SK-N-SH treated with all-trans-retinoic acid at 6 μM for 48 hours (cell line): ENCODE data around the gene GRIK4.

Experiments used
- ATAC-seq: fragments of 200-7000 bp; cut with Tn5 transposase; 3 replicates; pipeline ENCODE4 v1.9.1; 2020; ENCODE audit warnings: mild to moderate bottlenecking, moderate library complexity
- ARNTL ChIP-seq: fragments of 450-650 bp; formaldehyde crosslinking; IDR thresholded peaks from 2 replicates; pipeline ENCODE4 v1.5.0; 2020; ENCODE audit warnings: low read depth, mild to moderate bottlenecking, moderate library complexity, borderline replicate concordance
- BACH2 ChIP-seq: fragments of 250-450 bp; sonication (Bioruptor Pico); IDR thresholded peaks from 2 replicates; pipeline ENCODE4 v1.9.0; 2021; ENCODE audit warnings: mild to moderate bottlenecking, borderline replicate concordance
- CSDC2 ChIP-seq: fragments of 250-450 bp; sonication (Bioruptor Pico); IDR thresholded peaks from 2 replicates; pipeline ENCODE4 v1.5.0; 2020; ENCODE audit warnings: mild to moderate bottlenecking, moderate library complexity
- CSRNP3 ChIP-seq: fragments of 250-450 bp; sonication (Bioruptor Pico); IDR thresholded peaks from 2 replicates; pipeline ENCODE4 v1.5.1; 2021; ENCODE audit warnings: mild to moderate bottlenecking, moderate library complexity
- ESRRG ChIP-seq: fragments of 250-450 bp; sonication (Bioruptor Pico); IDR thresholded peaks from 2 replicates; pipeline ENCODE4 v1.6.1; 2021; ENCODE audit warnings: mild to moderate bottlenecking
- GLIS3 ChIP-seq: fragments of 250-450 bp; sonication (Bioruptor Pico); IDR thresholded peaks from 2 replicates; pipeline ENCODE4 v1.5.0; 2020; ENCODE audit warnings: mild to moderate bottlenecking, moderate library complexity
- ISL1 ChIP-seq: fragments of 250-450 bp; sonication (Bioruptor Pico); IDR thresholded peaks from 2 replicates; pipeline ENCODE4 v2.1.2; 2022; ENCODE audit warnings: mild to moderate bottlenecking, moderate library complexity
- OSR1 ChIP-seq: fragments of 250-450 bp; sonication (Bioruptor Pico); IDR thresholded peaks from 2 replicates; pipeline ENCODE4 v1.8.0; 2022; ENCODE audit warnings: moderate library complexity, mild to moderate bottlenecking, inconsistent platforms
- PPARA ChIP-seq: fragments of 250-450 bp; sonication (Bioruptor Pico); IDR thresholded peaks from 2 replicates; pipeline ENCODE4 v1.5.0; 2020; ENCODE audit warnings: mild to moderate bottlenecking, borderline replicate concordance
- RARB ChIP-seq: fragments of 250-450 bp; sonication (Bioruptor Pico); IDR thresholded peaks from 2 replicates; pipeline ENCODE4 v1.8.0; 2021; ENCODE audit warnings: mild to moderate bottlenecking, moderate library complexity
- SNAI2 ChIP-seq: fragments of 250-450 bp; sonication (Bioruptor Pico); IDR thresholded peaks from 2 replicates; pipeline ENCODE4 v1.5.0; 2020; ENCODE audit warnings: mild to moderate bottlenecking, moderate library complexity
- TCF4 ChIP-seq: fragments of 250-450 bp; sonication (Bioruptor Pico); IDR thresholded peaks from 2 replicates; pipeline ENCODE4 v1.8.0; 2021; ENCODE audit warnings: mild to moderate bottlenecking, moderate library complexity, borderline replicate concordance
- TOX ChIP-seq: fragments of 250-450 bp; sonication (Bioruptor Pico); IDR thresholded peaks from 2 replicates; pipeline ENCODE4 v1.8.0; 2021; ENCODE audit warnings: mild to moderate bottlenecking, moderate library complexity, borderline replicate concordance
- TSHZ2 ChIP-seq: fragments of 250-450 bp; sonication (Bioruptor Pico); IDR thresholded peaks from 2 replicates; pipeline ENCODE4 v1.5.0; 2020; ENCODE audit warnings: mild to moderate bottlenecking, moderate library complexity
- ZC3H10 ChIP-seq: fragments of 250-450 bp; sonication (Bioruptor Pico); IDR thresholded peaks from 2 replicates; pipeline ENCODE4 v1.5.1; 2021; ENCODE audit warnings: mild to moderate bottlenecking, moderate library complexity
- ZFP3 ChIP-seq: fragments of 250-450 bp; sonication (Bioruptor Pico); IDR thresholded peaks from 2 replicates; pipeline ENCODE4 v1.5.0; 2020; ENCODE audit warnings: mild to moderate bottlenecking, moderate library complexity
- ZNF565 ChIP-seq: fragments of 450-650 bp; formaldehyde crosslinking; conservative IDR thresholded peaks from 2 replicates; pipeline ENCODE4 v1.5.0; 2020; ENCODE audit warnings: low read depth, mild to moderate bottlenecking, moderate library complexity
- ZNF70 ChIP-seq: fragments of 450-650 bp; formaldehyde crosslinking; IDR thresholded peaks from 2 replicates; pipeline ENCODE4 v1.5.0; 2020; ENCODE audit warnings: mild to moderate bottlenecking, moderate library complexity
- ZNF8 ChIP-seq: fragments of 450-650 bp; formaldehyde crosslinking; IDR thresholded peaks from 2 replicates; pipeline ENCODE4 v1.5.0; 2020; ENCODE audit warnings: mild to moderate bottlenecking, moderate library complexity
- TF ChIP-seq, protein P1 (sequence below): fragments of 250-450 bp; sonication (Bioruptor Pico); IDR thresholded peaks from 2 replicates; pipeline ENCODE4 v1.8.0; 2021; ENCODE audit warnings: low read depth, mild to moderate bottlenecking, moderate library complexity, borderline replicate concordance
- TF ChIP-seq, protein P2 (sequence below): fragments of 250-450 bp; sonication (Bioruptor Pico); IDR thresholded peaks from 2 replicates; pipeline ENCODE4 v1.8.0; 2020; ENCODE audit warnings: mild to moderate bottlenecking, moderate library complexity, borderline replicate concordance
- TF ChIP-seq, protein P3 (sequence below): fragments of 250-450 bp; sonication (Bioruptor Pico); IDR thresholded peaks from 2 replicates; pipeline ENCODE4 v1.5.1; 2020; ENCODE audit warnings: low read depth, mild to moderate bottlenecking, moderate library complexity

GRIK4 gene

GRCh38 chr11:120514541-120515121 is 3.1 kb downstream of the GRIK4 start:
- ATAC-seq = no peak
- no peak for TF ChIP-seq GLIS3 (CRISPR knock-in tag)
- no peak for TF ChIP-seq TOX (CRISPR knock-in tag)
- TF ChIP-seq ISL1 (CRISPR knock-in tag) = no peak
- no peak for TF ChIP-seq ESRRG
- no peak for TF ChIP-seq TCF4 (CRISPR knock-in tag)
- no peak for TF ChIP-seq OSR1
- no peak for TF ChIP-seq CSDC2
- TF ChIP-seq ARNTL = no peak
- no peak for TF ChIP-seq PPARA
- TF ChIP-seq, protein P1, sequence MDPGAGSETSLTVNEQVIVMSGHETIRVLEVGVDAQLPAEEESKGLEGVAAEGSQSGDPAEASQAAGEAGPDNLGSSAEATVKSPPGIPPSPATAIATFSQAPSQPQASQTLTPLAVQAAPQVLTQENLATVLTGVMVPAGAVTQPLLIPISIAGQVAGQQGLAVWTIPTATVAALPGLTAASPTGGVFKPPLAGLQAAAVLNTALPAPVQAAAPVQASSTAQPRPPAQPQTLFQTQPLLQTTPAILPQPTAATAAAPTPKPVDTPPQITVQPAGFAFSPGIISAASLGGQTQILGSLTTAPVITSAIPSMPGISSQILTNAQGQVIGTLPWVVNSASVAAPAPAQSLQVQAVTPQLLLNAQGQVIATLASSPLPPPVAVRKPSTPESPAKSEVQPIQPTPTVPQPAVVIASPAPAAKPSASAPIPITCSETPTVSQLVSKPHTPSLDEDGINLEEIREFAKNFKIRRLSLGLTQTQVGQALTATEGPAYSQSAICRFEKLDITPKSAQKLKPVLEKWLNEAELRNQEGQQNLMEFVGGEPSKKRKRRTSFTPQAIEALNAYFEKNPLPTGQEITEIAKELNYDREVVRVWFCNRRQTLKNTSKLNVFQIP (CRISPR knock-in tag) = no peak
- TF ChIP-seq CSRNP3 = no peak
- TF ChIP-seq SNAI2 (CRISPR knock-in tag) = no peak
- TF ChIP-seq ZNF8 = no peak
- no peak for TF ChIP-seq ZNF70 (CRISPR knock-in tag)
- no peak for TF ChIP-seq RARB (CRISPR knock-in tag)
- TF ChIP-seq, protein P2, sequence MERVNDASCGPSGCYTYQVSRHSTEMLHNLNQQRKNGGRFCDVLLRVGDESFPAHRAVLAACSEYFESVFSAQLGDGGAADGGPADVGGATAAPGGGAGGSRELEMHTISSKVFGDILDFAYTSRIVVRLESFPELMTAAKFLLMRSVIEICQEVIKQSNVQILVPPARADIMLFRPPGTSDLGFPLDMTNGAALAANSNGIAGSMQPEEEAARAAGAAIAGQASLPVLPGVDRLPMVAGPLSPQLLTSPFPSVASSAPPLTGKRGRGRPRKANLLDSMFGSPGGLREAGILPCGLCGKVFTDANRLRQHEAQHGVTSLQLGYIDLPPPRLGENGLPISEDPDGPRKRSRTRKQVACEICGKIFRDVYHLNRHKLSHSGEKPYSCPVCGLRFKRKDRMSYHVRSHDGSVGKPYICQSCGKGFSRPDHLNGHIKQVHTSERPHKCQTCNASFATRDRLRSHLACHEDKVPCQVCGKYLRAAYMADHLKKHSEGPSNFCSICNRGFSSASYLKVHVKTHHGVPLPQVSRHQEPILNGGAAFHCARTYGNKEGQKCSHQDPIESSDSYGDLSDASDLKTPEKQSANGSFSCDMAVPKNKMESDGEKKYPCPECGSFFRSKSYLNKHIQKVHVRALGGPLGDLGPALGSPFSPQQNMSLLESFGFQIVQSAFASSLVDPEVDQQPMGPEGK (CRISPR knock-in tag) = no peak
- TF ChIP-seq ZFP3 (CRISPR knock-in tag) = no peak
- TF ChIP-seq, all 23 proteins: peak for 0

DNA sequence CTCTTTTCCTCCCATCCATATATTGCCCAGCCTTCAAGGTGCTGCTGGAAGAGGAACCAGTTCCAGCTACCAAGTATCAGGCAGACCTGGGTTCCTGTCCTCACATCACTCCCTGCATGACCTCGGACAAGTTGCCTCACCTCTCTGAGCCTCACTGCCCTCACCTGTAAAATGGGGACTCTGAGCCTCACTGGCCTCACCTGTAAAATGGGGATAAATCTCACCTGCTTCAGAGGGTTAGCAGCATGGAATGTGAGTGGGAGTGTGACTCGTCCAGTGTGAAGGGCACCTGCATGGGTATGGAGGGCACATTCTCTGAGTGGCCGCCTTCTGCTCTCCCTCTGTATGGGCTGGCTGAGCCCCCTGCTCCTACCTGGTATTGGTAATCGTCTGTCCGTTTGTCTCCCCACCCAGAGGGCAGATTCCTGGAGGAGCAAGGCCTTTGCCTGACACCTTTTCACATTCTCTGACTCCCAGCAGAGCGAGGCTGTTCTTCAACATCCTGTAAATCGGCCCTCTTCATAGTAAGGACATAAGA is 3.7 kb downstream of the GRIK4 start:
- ATAC-seq = no peak
- no peak for TF ChIP-seq BACH2
- TF ChIP-seq TSHZ2 (CRISPR knock-in tag) = no peak
- TF ChIP-seq OSR1 = no peak
- no peak for TF ChIP-seq ARNTL
- TF ChIP-seq SNAI2 (CRISPR knock-in tag) = no peak
- TF ChIP-seq ZC3H10 (CRISPR knock-in tag) = no peak
- TF ChIP-seq, protein P3, sequence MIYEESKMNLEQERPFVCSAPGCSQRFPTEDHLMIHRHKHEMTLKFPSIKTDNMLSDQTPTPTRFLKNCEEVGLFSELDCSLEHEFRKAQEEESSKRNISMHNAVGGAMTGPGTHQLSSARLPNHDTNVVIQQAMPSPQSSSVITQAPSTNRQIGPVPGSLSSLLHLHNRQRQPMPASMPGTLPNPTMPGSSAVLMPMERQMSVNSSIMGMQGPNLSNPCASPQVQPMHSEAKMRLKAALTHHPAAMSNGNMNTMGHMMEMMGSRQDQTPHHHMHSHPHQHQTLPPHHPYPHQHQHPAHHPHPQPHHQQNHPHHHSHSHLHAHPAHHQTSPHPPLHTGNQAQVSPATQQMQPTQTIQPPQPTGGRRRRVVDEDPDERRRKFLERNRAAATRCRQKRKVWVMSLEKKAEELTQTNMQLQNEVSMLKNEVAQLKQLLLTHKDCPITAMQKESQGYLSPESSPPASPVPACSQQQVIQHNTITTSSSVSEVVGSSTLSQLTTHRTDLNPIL (CRISPR knock-in tag) = no peak
- no peak for TF ChIP-seq ISL1 (CRISPR knock-in tag)
- TF ChIP-seq ZNF565 (CRISPR knock-in tag) = no peak
- no peak for TF ChIP-seq ZNF8
- no peak for TF ChIP-seq ESRRG
- TF ChIP-seq, all 23 proteins: peak for 0
